Smooth muscle cell (in vitro differentiated cells): Measurements from ENCODE around the gene CD247. TPM values are rescaled to one million over a fixed set of nuclear protein-coding genes. Genes with fewer than 3 reads are reported as not detected.

Experiments used
- DNase-seq: peaks from one replicate; lab custom pipeline; 2025; ENCODE audit not compliant: unreplicated experiment; lab: John Stamatoyannopoulos, UW
- H2AFZ ChIP-seq: fragments of 200-600 bp; sonication (generic); 2 replicates; pipeline ENCODE4 v1.6.0; 2016; ENCODE audit warnings: antibody characterized with exemption, low read depth, mild to moderate bottlenecking
- H3F3A ChIP-seq: fragments of 200-600 bp; sonication (generic); 2 replicates; pipeline ENCODE4 v1.6.0; 2017; ENCODE audit warnings: antibody characterized with exemption, low read depth
- H3K27ac ChIP-seq: fragments of 200-600 bp; sonication (generic); 2 replicates; pipeline ENCODE4 v1.5.1; 2016; ENCODE audit warnings: low read depth, mild to moderate bottlenecking
- H3K27me3 ChIP-seq: fragments of 200-600 bp; sonication (generic); 2 replicates; pipeline ENCODE4 v1.6.1; 2016; ENCODE audit warnings: low read depth, mild to moderate bottlenecking
- H3K36me3 ChIP-seq: fragments of 200-600 bp; sonication (generic); 2 replicates; pipeline ENCODE4 v1.5.1; 2016; ENCODE audit warnings: low read depth
- H3K4me1 ChIP-seq: fragments of 200-600 bp; sonication (generic); 2 replicates; pipeline ENCODE4 v1.5.1; 2016; ENCODE audit warnings: low read depth
- H3K4me2 ChIP-seq: fragments of 200-600 bp; sonication (generic); 2 replicates; pipeline ENCODE4 v1.6.0; 2016; ENCODE audit warnings: mild to moderate bottlenecking
- H3K4me3 ChIP-seq: fragments of 200-600 bp; sonication (generic); 2 replicates; pipeline ENCODE4 v1.5.1; 2016; ENCODE audit warnings: mild to moderate bottlenecking
- H3K79me2 ChIP-seq: fragments of 200-600 bp; sonication (generic); 2 replicates; pipeline ENCODE4 v1.6.0; 2016; ENCODE audit warnings: low read depth, mild to moderate bottlenecking
- H3K9ac ChIP-seq: fragments of 200-600 bp; sonication (generic); 2 replicates; pipeline ENCODE4 v1.6.0; 2016; ENCODE audit warnings: low read depth
- H3K9me3 ChIP-seq: fragments of 200-600 bp; sonication (generic); replicated peaks from 2 replicates; pipeline ENCODE4 v1.5.1; 2016; ENCODE audit warnings: low read depth
- H4K20me1 ChIP-seq: fragments of 200-600 bp; sonication (generic); 2 replicates; pipeline ENCODE4 v1.6.0; 2016; ENCODE audit warnings: low read depth
- CTCF ChIP-seq: fragments of 200-600 bp; sonication (generic); IDR thresholded peaks from 2 replicates; pipeline ENCODE4 v1.5.1; 2017; ENCODE audit warnings: borderline replicate concordance, mild to moderate bottlenecking, antibody characterized with exemption; ENCODE audit not compliant: insufficient read depth, poor library complexity, severe bottlenecking
- WGBS: methylation state at CpG from one replicate; pipeline ENCODE4 v1.1.7; 2016; ENCODE audit warnings: low lambda C conversion rate; 5-methylcytosine and 5-hydroxymethylcytosine counted together
- polyA plus RNA-seq: library from polyadenylated mRNA; unstranded; fragments of >200 nt; fragmentation: Nextera tagmentation; extraction: Ambion mirVana; gene quantifications from 2 replicates; pipeline ENCODE4 v1.2.1, GENCODE V29; 2016
- total RNA-seq: library from RNA; depleted of rRNA; stranded (reverse); fragments of >200 nt; gene quantifications from 2 replicates; pipeline ENCODE4 v1.2.3, GENCODE V29; 2014

CD247 gene
- total and polyA plus RNA-seq, 2 experiments from 2014 or later: 0.13 TPM; not detected in 1

DNA sequence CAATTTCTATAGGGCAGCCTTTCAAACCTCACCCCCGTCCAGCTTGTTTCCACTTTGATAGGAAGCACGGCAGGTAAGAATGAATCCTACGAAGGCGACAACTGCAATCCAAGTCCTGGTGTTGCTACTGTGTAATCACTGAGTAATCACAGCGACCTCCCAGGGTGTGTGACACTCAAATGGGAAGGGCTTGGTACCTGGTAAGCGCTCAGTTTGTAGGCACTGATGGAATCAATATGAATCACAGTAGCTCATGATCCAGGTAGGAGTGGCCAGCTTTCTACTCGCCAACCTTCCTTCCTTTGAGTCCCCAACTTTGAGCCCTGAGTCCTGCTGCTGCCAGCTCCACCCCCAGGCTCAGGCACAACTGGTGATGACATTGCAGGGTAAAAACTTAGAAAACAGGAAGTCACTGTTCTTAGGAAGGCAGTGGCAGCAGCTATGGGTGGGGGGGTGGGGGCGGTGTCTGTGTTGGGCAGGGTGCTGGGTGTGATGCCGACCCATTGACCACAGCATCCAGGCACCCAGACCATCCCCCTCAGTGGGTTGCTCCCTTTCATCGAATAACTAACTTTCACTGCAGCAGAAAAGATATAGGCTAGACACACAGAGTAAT lies 70.7 kb downstream of the CD247 start:
- Histone ChIP-seq H3K9ac (no peak overlapping the region), H4K20me1 (no peaks in the 10 kb centered on the region), H3K4me2 (no peak overlapping the region), H3K36me3 (no peaks in the 10 kb centered on the region), H3K27me3 (no peaks in the 10 kb centered on the region), H3K27ac (no peak overlapping the region), H2AFZ (no peak overlapping the region), H3K4me1 (no peaks in the 10 kb centered on the region), H3F3A (no peaks in the 10 kb centered on the region), H3K4me3 (no peak overlapping the region), H3K79me2 (no peaks in the 10 kb centered on the region), H3K9me3 (no peaks in the 10 kb centered on the region)
- DNase-seq: no peak
- no peak for TF ChIP-seq CTCF
- WGBS: 75% methylated on average over 10 of the region's 10 CpGs

GRCh38 chr1:167446966-167447365 lies 71.4 kb downstream of the CD247 start:
- 94% methylated on average over 3 of the region's 3 CpGs for WGBS
- Histone ChIP-seq H3K4me3 (no peak overlapping the region), H3K36me3 (no peaks in the 10 kb centered on the region), H2AFZ (no peak overlapping the region), H3K4me2 (no peak overlapping the region), H3K9me3 (no peaks in the 10 kb centered on the region), H3K27me3 (no peaks in the 10 kb centered on the region), H3K9ac (no peak overlapping the region), H3K79me2 (no peaks in the 10 kb centered on the region), H3K4me1 (no peaks in the 10 kb centered on the region), H3F3A (no peaks in the 10 kb centered on the region), H3K27ac (no peak overlapping the region), H4K20me1 (no peaks in the 10 kb centered on the region)
- DNase-seq: no peak
- no peak for TF ChIP-seq CTCF

GRCh38 chr1:167443757-167444156 lies 74.6 kb downstream of the CD247 start:
- H3K4me2 ChIP-seq: no peak overlapping the region
- H2AFZ ChIP-seq: no peak overlapping the region
- H3K27ac ChIP-seq: no peak overlapping the region
- no peaks in the 10 kb centered on the region for H3F3A ChIP-seq
- no peak overlapping the region for H3K9ac ChIP-seq
- H3K4me1 ChIP-seq: peaks cover 5% of the 10 kb centered on the region
- TF ChIP-seq CTCF: no peak
- H4K20me1 ChIP-seq: no peaks in the 10 kb centered on the region
- no peak overlapping the region for H3K4me3 ChIP-seq
- WGBS: 84% methylated on average over 5 of the region's 5 CpGs
- no peaks in the 10 kb centered on the region for H3K79me2 ChIP-seq
- H3K9me3 ChIP-seq: no peaks in the 10 kb centered on the region
- H3K36me3 ChIP-seq: no peaks in the 10 kb centered on the region
- no peak for DNase-seq
- H3K27me3 ChIP-seq: peaks cover 10% of the 10 kb centered on the region
